GM23338 (cell line): Measurements from ENCODE around the gene PTRH1. TPM values are rescaled to one million over a fixed set of nuclear protein-coding genes. Genes with fewer than 3 reads are reported as not detected.

Experiments used
- ATAC-seq: fragments of 200-7000 bp; cut with Tn5 transposase; 3 replicates; pipeline ENCODE4 v1.9.1; 2020
- DNase-seq: peaks from one replicate; pipeline ENCODE4 v3.0.0-alpha.2; 2015; ENCODE audit warnings: low spot score
- H2AFZ ChIP-seq: fragments of 200-600 bp; sonication (generic); 2 replicates; pipeline ENCODE4 v1.8.0; 2016; ENCODE audit warnings: antibody characterized with exemption, mild to moderate bottlenecking, moderate library complexity
- H3F3A ChIP-seq: fragments of 200-600 bp; sonication (generic); replicated peaks from 2 replicates; pipeline ENCODE4 v1.8.0; 2017; ENCODE audit warnings: antibody characterized with exemption, mixed run types, low read depth
- H3K27ac ChIP-seq: fragments of 200-600 bp; sonication (generic); 2 replicates; pipeline ENCODE4 v1.6.1; 2016; ENCODE audit warnings: low read depth
- H3K27me3 ChIP-seq: fragments of 200-600 bp; sonication (generic); 2 replicates; pipeline ENCODE4 v1.8.0; 2016; ENCODE audit warnings: mild to moderate bottlenecking, mixed run types, moderate library complexity; ENCODE audit not compliant: insufficient read depth
- H3K36me3 ChIP-seq: fragments of 200-600 bp; sonication (generic); 2 replicates; pipeline ENCODE4 v1.8.0; 2016; ENCODE audit warnings: mild to moderate bottlenecking; ENCODE audit not compliant: insufficient read depth
- H3K4me1 ChIP-seq: fragments of 200-600 bp; sonication (generic); 2 replicates; pipeline ENCODE4 v1.8.0; 2016; ENCODE audit warnings: mild to moderate bottlenecking, moderate library complexity; ENCODE audit not compliant: insufficient read depth
- H3K4me2 ChIP-seq: fragments of 200-600 bp; sonication (generic); 2 replicates; pipeline ENCODE4 v1.7.1; 2017; ENCODE audit warnings: mixed run types
- H3K4me3 ChIP-seq: fragments of 200-600 bp; sonication (generic); 2 replicates; pipeline ENCODE4 v1.6.1; 2016; ENCODE audit warnings: mixed run types
- H3K79me2 ChIP-seq: fragments of 200-600 bp; sonication (generic); replicated peaks from 2 replicates; pipeline ENCODE4 v1.8.0; 2017; ENCODE audit warnings: mild to moderate bottlenecking; ENCODE audit not compliant: insufficient read depth
- H3K9me2 ChIP-seq: fragments of 200-600 bp; sonication (generic); 2 replicates; pipeline ENCODE4 v1.8.0; 2017; ENCODE audit not compliant: insufficient read depth
- H4K20me1 ChIP-seq: fragments of 200-600 bp; sonication (generic); replicated peaks from 2 replicates; pipeline ENCODE4 v1.8.0; 2017; ENCODE audit warnings: mild to moderate bottlenecking; ENCODE audit not compliant: insufficient read depth
- H3K27ac Mint-ChIP-seq: 2 replicates; pipeline ENCODE4 v1.8.0; 2020; ENCODE audit warnings: inconsistent platforms, mild to moderate bottlenecking, moderate library complexity, mixed read lengths
- H3K27me3 Mint-ChIP-seq: 3 replicates; pipeline ENCODE4 v1.8.0; 2022; ENCODE audit warnings: low read depth, mild to moderate bottlenecking, moderate library complexity, mixed read lengths, inconsistent platforms; ENCODE audit not compliant: insufficient read depth, poor library complexity
- H3K36me3 Mint-ChIP-seq: 3 replicates; pipeline ENCODE4 v1.8.0; 2021; ENCODE audit warnings: low read depth, mild to moderate bottlenecking, inconsistent platforms, moderate library complexity, mixed read lengths
- H3K4me1 Mint-ChIP-seq: 3 replicates; pipeline ENCODE4 v1.8.0; 2020; ENCODE audit warnings: mild to moderate bottlenecking, inconsistent platforms, mixed read lengths
- H3K4me3 Mint-ChIP-seq: 3 replicates; pipeline ENCODE4 v1.8.0; 2021; ENCODE audit warnings: moderate library complexity, mild to moderate bottlenecking, inconsistent platforms, mixed read lengths
- H3K9me3 Mint-ChIP-seq: 3 replicates; pipeline ENCODE4 v1.8.0; 2020; ENCODE audit warnings: moderate library complexity, mild to moderate bottlenecking, inconsistent platforms, mixed read lengths
- CREB1 ChIP-seq: fragments of 250-450 bp; sonication (Bioruptor Pico); IDR thresholded peaks from 2 replicates; pipeline ENCODE4 v1.5.0; 2020; ENCODE audit warnings: low read depth, mild to moderate bottlenecking, moderate library complexity
- CTCF ChIP-seq, 2 experiments: fragments of 200-600 bp in 1 of 2; sonication (generic) in 1 of 2; conservative IDR thresholded peaks; 2 replicates each; pipeline versions ENCODE4 v1.5.1 to v1.6.1; 2016 to 2017; ENCODE audit warnings: antibody characterized with exemption in 2 of 2, low read depth in 2 of 2, mild to moderate bottlenecking in 2 of 2, moderate library complexity in 1 of 2
- ETS1 ChIP-seq: IDR thresholded peaks from 2 replicates; pipeline ENCODE4 v1.6.1; 2016; ENCODE audit warnings: antibody characterized with exemption
- EZH2 ChIP-seq: fragments of 200-600 bp; sonication (generic); IDR thresholded peaks from one replicate; pipeline ENCODE4 v1.8.0; 2017; ENCODE audit warnings: antibody characterized with exemption, mild to moderate bottlenecking, low read depth; ENCODE audit not compliant: unreplicated experiment
- EZH2phosphoT487 ChIP-seq: fragments of 200-600 bp; sonication (generic); IDR thresholded peaks from one replicate; pipeline ENCODE4 v1.8.1; 2018; ENCODE audit warnings: antibody characterized with exemption; ENCODE audit not compliant: unreplicated experiment
- JUNB ChIP-seq: IDR thresholded peaks from one replicate; pipeline ENCODE4 v1.6.1; 2016; ENCODE audit warnings: antibody characterized with exemption; ENCODE audit not compliant: unreplicated experiment
- NANOG ChIP-seq: IDR thresholded peaks from 2 replicates; pipeline ENCODE4 v1.6.1; 2016; ENCODE audit warnings: antibody characterized with exemption, borderline replicate concordance
- POLR2AphosphoS5 ChIP-seq: IDR thresholded peaks from 2 replicates; pipeline ENCODE4 v1.6.1; 2016; ENCODE audit warnings: antibody characterized with exemption, low read depth
- REST ChIP-seq: IDR thresholded peaks from one replicate; pipeline ENCODE4 v1.6.1; 2018; ENCODE audit warnings: antibody characterized with exemption; ENCODE audit not compliant: unreplicated experiment
- STAT1 ChIP-seq: IDR thresholded peaks from one replicate; pipeline ENCODE4 v1.6.1; 2016; ENCODE audit warnings: antibody characterized with exemption; ENCODE audit not compliant: unreplicated experiment
- ZNF114 ChIP-seq: fragments of 250-450 bp; sonication (Bioruptor Pico); IDR thresholded peaks from 2 replicates; pipeline ENCODE4 v1.5.0; 2020; ENCODE audit warnings: mild to moderate bottlenecking, moderate library complexity
- ZNF331 ChIP-seq: fragments of 250-450 bp; sonication (Bioruptor Pico); IDR thresholded peaks from 2 replicates; pipeline ENCODE4 v1.5.0; 2020; ENCODE audit warnings: low read depth, mild to moderate bottlenecking, moderate library complexity
- ZNF462 ChIP-seq: fragments of 250-450 bp; sonication (Bioruptor Pico); IDR thresholded peaks from 2 replicates; pipeline ENCODE4 v1.5.0; 2020; ENCODE audit warnings: mild to moderate bottlenecking, moderate library complexity
- polyA plus RNA-seq: library from polyadenylated mRNA; unstranded; fragments of >200 nt; fragmentation: Nextera tagmentation; extraction: Ambion mirVana; gene quantifications from 2 replicates; pipeline ENCODE4 v1.2.1, GENCODE V29; 2016
- total RNA-seq: library from RNA; depleted of rRNA; stranded (reverse); fragments of >200 nt; shearing (Covaris generic); gene quantifications from 2 replicates; pipeline ENCODE4 v1.2.3, GENCODE V29; 2014

The PTRH1 gene
- total and polyA plus RNA-seq, 2 experiments from 2014 or later, result 15.1 to 18.6 TPM

- no peak overlapping the region for H3K4me3 ChIP-seq
- H3K9me3 Mint-ChIP-seq, result peaks cover 4% of the 10 kb centered on the region; the same call in 2 of the 3 replicates
- no peak overlapping the region for H3K27ac ChIP-seq
These were observed 2.6 kb downstream of the PTRH1 start for GRCh38 chr9:127712867-127713266.

More at GRCh38 chr9:127712867-127713266, 2.6 kb downstream of the PTRH1 start:
- H3K27ac Mint-ChIP-seq, result no peak overlapping the region
- TF ChIP-seq CREB1 (no peak), ZNF114 (no peak), JUNB (no peak), POLR2AphosphoS5 (no peak), STAT1 (no peak), CTCF (conservative IDR thresholded peaks at IDR 0.05; ENCODE audit: low read depth in 2 of 2) (no peak), ZNF331 (CRISPR knock-in tag) (no peak), EZH2 (no peak), EZH2phosphoT487 (no peak), REST (no peak), NANOG (no peak), ETS1 (no peak), ZNF462 (no peak)
- H3K4me2 ChIP-seq, result no peak overlapping the region
- H3K36me3 Mint-ChIP-seq, result no peaks in the 10 kb centered on the region
- no peaks in the 10 kb centered on the region for H3K79me2 ChIP-seq
- H3F3A ChIP-seq, result 0 out of 2 replicates have a peak, but pooled peaks cover 12% of the 10 kb centered on the region
- H3K9me2 ChIP-seq, result no peaks in the 10 kb centered on the region
- H3K4me1 ChIP-seq, result peaks cover 10% of the 10 kb centered on the region
- no peak for ATAC-seq
- H3K4me1 Mint-ChIP-seq, result peaks cover 27% of the 10 kb centered on the region
- no peak for DNase-seq
- no peaks in the 10 kb centered on the region for H3K36me3 ChIP-seq
- no peaks in the 10 kb centered on the region for H4K20me1 ChIP-seq
- H2AFZ ChIP-seq, result no peak overlapping the region
- peaks cover 15% of the 10 kb centered on the region for H3K27me3 Mint-ChIP-seq
- no peak overlapping the region; the same call in 2 of the 3 replicates for H3K4me3 Mint-ChIP-seq
- no peaks in the 10 kb centered on the region for H3K27me3 ChIP-seq
